GM19043 (cell line): ENCODE measurements around the gene SLC35A1.
"Not testable (repeated sequence)": the region's sequence is repeated elsewhere in the genome, so short reads cannot be mapped to it uniquely, and the experiment has no call there.

Experiments
- ATAC-seq: cut with Tn5 transposase; IDR thresholded peaks from one replicate; pipeline ENCODE4 v1.9.1; 2021; ENCODE audit warnings: low read depth; ENCODE audit not compliant: unreplicated experiment

Gene SLC35A1, protein sequence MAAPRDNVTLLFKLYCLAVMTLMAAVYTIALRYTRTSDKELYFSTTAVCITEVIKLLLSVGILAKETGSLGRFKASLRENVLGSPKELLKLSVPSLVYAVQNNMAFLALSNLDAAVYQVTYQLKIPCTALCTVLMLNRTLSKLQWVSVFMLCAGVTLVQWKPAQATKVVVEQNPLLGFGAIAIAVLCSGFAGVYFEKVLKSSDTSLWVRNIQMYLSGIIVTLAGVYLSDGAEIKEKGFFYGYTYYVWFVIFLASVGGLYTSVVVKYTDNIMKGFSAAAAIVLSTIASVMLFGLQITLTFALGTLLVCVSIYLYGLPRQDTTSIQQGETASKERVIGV

DNA sequence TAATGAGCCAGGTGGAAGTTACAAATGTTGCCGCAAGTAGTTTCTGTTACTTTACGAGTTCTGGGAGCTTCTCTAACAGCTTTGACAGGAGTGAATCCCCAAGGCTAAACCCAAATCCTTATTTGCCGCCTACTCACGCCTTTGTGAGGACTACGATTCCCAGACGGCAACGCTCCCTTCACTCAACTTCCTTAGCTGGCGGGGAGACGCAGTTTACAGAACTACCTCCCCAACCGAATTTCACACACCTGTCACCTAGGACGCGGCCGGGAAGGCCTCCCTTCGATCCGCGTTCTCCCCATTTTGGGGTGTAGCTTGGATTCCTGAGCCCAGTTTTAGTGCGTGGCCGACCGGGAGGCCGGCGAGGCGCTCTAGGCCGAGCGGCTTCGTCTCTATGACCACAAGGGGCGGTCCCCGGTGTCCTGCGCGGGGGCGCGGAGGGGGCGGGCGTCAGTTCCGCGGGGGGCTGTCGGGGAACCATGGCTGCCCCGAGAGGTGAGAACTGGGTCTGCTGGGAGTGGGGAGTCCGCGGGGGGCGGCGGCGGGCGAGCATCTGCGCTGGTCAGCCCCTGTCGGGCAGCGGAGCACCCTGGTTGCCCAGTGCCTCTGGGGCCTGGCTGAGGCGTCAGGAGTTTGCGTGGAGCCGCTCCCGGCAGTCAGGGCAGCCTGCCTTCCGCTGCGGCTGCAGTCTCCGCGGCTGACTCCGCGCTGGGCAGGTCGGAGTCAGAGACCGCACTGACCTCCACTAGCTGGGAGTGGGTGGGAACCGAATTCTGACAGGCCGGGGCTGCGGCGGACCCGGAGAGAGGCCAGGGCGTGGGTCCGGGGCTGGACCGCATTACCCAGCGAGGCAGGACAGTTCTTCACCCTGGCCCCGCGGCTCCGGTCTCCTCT lies at the start of gene SLC35A1:
SLC35A1 (plus strand) TSS at position 450 of the 894 bp plus-strand sequence; CDS start at position 480, 30 bp downstream.
- ATAC-seq = peak; percentile 93

DNA sequence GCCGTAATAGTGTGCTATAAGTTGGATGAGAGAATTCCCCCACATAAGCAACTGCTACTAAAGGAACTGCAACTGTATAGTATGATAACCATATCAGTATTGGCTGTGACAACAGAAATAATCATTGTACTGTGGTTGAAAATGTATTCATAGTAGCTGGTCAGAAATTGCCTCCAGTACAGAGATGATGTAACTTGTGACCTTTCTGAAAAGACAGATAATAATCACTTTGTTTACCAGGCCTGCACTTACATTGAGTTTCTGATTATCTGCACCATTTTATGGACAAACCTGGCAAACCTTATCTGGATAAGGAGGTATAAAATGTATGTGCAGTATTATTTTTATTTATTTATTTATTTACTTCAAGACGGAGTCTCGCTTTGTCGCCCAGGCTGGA lies 46.0 kb upstream of the SLC35A1 start:
- no peak for ATAC-seq

DNA sequence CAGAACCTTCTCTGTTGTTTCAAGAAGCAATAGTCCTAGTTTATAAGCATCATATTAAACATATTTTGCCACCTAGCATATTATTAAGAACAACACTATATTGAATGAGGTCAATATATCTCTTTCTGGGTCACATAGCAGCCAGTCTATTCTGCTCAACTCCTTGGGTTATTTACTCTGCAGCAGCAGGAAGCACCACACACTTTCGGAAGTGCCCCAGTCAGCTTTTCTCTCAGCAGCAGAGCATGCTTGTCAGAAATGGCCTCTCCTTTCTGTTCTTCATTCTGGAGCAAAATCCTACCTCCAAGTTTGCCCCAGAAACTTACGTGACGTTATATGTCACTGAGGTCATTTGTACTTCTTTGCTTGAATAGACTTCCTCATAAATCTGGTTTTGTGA lies 42.3 kb upstream of the SLC35A1 start:
- no peak for ATAC-seq

DNA sequence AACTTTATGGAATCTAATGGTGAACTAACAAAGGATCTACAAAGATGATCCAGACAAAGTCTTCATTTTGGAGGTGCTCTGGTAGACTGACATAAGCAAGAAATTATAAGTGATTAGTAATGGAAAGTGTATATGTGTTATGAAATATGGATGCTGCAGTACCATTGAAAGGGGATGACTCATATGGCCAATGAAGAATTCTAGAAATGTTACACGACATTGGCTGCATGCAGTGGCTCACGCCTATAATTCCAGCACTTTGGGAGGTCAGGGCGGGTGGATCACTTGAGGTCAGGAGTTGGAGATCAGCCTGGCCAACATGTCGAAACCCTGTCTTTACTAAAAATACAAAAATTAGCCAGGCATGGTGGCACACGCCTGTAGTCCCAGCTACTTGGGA lies 41.5 kb upstream of the SLC35A1 start:
- ATAC-seq = no peak

DNA sequence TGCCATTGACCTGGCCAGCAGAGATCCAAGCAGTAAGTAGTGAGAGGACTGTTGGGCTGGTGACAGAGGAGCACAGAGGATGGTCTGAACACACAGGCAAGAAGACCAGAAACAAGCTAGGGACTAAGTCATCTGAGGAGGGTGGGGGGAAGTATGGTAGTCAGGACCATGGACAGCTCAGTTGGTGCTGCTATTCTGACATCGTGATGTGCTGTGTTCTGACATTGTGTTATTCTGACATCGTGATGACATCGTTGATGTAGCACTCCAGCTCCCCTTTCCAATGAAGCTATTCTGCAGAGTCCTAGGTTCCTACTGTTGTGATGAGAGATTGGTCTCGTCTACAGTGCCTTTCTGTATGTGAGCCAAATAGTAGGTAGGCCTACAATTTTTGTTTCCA lies 36.3 kb upstream of the SLC35A1 start:
- ATAC-seq = no peak

DNA sequence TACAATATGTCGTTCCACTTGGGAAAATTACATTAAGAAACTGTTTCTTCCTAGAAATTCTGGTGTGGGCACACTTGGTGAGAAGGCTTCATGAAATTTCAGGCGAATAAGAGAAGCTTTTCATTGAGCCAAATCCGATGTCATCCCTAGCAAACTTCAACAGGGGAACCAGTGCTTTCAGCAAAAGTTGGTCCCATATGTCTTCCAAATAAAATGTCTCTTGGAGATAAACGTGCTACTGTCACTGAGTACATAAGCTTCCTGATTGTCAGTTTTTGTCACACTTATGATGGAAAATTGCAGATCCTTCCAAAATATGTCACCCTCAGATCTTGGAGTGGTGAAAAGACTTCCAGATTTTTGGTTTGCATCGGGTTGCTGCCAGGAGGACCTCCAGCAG lies 31.1 kb upstream of the SLC35A1 start:
- ATAC-seq = no peak

DNA sequence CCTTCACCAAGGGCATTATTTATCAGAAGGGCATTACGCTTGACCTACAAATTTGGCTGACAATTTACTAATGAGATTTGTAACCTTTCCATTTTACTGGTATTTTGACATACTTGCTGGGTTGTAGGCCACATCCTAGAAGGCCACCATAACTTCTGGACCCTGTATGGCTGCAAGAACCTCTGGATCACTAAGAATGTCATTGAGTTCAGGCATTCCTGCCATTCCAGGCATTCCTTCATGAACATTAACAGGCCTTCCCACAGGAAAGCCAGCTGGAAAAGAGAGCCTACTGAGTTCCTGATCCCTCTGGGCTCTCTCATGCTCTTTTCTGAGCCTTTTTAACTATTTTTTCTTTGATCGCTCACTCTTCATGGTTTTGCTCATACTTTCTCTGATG lies 28.4 kb upstream of the SLC35A1 start:
- ATAC-seq = no peak

DNA sequence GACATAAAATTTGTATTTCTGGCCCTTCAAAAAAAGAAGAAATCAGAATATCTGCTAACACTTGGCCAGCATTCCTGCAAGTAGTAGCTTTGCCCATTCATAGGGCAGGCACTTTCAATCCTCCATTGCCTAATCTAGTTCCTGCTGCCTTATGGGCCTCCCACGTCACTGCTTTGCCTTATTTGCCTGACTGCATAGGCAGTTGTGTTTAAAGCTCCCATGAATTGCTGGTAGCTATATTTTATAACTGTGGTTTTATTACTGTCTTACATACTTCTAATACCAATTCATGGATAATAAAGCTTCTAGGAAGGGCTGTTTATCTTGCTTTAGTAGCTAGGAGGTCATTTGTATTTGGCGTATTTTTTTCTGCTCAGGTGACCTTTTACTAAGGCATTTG lies 7.7 kb upstream of the SLC35A1 start:
- no peak for ATAC-seq

DNA sequence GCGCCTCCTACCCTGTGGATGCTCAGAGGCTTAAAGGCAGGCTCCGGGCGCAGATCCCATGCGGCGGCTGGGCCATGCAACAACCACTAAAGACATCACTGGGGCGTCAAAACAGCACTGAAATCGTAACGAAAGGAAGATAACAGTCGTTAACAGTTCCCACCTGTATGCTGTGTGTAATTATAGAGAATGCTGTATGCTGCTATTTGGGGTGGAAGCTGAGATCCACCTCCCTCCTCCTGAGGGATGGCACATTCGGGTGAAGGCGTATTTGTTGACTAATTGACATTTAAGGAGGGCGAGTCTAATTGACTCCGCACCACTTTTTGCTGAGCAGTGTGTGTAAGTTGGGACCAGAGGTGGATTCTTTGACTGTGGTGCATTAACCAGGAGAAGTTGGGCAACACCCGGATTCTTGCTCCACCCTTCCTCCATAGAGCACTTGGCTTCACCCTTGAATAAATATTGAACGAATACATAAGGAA lies 687 bp downstream of the SLC35A1 start:
- peak; percentile 53 for ATAC-seq

DNA sequence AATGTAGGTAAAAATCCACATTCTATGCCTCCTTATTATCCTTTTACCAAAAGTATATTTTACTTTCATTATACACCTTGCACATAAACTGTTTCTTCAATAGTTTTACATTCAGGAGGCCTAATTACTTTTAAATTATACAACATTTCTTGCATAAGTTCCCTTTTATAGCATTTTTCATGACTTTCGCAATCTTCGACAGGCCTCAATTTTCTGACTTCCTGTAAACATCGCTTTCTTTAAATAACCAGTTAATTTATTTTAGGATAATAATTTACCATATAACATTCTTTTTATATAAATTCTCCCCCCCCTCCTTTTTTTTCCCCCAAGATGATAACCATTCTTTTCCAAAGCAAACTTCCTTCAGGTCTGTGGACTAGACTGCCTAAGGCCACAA lies 9.2 kb downstream of the SLC35A1 start:
- ATAC-seq = no peak

DNA sequence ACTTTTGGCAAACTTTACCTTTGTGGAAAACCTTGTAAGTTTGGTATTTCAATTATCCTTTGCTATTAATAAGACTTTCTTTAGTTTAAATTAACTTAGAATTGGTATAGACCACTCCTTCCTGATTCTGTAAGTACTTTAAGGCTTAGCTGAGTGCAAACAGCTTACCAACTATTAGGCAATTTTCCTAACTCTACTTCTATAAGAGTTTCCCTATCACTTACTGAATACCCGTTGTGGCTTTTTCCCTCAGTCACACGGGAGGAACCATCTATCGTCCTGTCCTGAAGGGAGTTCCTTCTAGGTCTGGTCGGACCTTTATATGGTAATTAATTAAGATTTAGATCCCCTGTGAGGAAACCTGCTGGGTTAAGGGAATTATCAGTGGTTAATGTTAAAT lies 9.6 kb downstream of the SLC35A1 start:
- ATAC-seq = no peak

DNA sequence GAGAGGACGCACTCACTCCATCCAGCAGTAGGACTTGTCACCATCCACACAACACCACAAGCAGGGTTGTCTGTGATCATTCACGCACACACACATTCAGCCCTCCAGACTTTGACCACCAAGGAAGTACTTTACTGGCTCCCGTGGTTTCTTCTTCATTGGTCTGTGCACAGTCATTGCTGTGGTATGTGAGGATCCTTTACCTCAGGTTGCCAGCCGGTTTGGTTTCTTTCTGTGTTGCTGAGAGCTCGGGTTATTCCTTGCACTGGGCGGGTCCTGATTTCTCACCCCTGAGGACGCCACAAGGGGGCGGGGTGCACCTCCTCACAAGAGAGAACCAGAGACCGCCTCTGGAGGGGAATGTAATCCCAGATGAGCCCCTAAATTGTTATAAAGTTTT lies 11.2 kb downstream of the SLC35A1 start:
- no peak for ATAC-seq

DNA sequence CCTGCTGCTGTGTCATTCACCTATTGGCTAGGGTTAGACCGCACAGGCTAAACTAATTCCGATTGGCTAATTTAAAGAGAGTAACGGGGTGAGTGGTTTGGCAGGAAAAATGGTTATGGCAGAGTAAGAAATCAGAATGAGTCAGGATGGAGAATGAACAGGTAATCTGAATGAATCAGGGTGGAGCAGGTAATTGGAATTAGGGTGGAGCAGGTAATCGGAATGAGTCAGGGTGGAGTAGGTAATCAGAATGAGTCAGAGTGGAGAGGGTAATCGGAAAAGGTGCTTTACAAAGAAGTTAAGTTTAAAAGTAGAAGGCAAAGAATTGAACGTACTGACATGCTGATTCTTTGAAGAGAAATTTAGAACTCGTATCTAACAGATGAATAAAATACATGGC lies 11.7 kb downstream of the SLC35A1 start:
- ATAC-seq = no peak

DNA sequence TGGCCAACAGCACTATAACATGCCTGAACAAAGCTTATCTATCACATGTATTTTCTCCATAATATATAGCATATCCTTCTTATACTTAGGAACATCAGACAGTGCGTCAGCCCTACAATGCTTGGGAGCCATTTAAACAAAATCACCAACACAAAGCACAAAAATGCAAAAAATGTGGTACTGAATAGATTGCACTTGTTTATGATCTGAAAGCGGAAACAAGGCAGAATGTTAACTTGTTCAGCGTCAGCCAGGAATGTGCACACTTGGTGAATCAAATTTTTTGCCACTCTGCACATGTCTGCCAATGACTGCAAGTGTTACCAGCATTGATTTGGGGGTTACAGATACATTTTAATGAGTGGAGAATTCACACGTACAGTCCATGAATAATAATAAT lies 14.8 kb downstream of the SLC35A1 start:
- ATAC-seq = no peak

DNA sequence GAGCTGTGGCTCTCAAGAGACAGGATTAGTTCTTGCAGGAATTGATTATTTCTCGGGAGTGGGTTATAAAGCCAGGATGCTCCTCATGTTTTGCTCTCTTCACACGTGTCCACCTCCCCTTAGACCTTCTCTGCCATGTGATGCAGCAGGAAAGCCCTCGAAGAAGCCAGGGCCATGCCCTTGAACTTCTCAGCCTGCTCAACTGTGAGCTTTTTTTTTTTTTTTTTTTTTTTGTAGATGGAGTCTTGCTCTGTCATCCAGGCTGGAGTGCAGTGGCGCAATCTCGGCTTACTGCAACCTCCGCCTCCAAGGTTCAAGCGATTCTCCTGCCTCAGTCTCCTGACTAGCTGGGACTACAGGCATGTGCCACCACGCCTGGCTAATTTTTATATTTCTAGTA lies 16.6 kb downstream of the SLC35A1 start:
- ATAC-seq = not testable (repeated sequence)

DNA sequence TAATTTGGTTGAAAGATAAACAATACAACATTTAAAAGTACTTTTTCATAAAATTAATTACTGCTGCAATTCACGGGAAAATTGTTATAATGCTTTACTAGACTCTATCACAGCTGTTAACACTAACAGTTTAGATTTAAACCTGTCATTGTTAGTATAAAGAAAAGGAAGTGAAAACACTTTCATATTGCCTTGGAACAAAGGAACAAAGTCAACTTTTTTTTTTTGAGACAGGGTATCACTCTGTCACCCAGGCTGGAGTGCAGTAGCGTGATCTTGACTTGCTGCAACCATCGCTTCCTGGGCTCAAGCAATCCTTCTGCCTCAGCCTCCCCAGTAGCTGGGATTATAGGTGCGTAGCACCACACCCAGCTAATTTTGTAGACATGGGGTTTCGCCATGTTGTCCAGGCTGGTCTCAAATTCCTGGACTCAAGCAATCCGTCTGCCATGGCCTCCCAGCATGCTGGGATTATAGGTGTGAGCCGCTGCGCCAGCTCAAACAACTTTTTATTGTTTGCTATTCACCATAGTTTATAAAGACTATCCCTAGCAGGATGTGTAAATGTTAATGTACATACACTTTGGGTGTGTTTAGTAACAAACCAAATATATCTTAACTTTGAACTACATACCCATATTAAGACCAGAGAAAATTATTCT lies 22.1 kb downstream of the SLC35A1 start:
- ATAC-seq = peak; percentile 95

DNA sequence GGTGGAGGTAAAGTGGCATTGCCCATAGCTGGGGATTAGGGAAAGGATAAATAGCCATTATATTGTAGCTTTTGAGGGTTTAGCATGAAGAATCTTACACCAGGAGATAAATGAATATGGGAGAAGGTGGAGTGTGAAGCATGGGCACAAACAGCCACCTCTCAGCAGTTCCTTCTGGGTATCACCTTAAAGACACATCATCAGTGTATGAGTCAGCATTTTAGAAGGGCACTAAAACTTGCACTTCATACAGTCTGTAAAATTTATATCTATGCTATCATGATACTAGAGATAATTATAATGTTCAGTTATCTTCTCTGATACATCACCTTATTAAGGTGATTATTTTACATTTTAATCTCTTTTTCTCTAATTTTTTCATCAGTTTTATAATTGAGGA lies 25.3 kb downstream of the SLC35A1 start:
- no peak for ATAC-seq

DNA sequence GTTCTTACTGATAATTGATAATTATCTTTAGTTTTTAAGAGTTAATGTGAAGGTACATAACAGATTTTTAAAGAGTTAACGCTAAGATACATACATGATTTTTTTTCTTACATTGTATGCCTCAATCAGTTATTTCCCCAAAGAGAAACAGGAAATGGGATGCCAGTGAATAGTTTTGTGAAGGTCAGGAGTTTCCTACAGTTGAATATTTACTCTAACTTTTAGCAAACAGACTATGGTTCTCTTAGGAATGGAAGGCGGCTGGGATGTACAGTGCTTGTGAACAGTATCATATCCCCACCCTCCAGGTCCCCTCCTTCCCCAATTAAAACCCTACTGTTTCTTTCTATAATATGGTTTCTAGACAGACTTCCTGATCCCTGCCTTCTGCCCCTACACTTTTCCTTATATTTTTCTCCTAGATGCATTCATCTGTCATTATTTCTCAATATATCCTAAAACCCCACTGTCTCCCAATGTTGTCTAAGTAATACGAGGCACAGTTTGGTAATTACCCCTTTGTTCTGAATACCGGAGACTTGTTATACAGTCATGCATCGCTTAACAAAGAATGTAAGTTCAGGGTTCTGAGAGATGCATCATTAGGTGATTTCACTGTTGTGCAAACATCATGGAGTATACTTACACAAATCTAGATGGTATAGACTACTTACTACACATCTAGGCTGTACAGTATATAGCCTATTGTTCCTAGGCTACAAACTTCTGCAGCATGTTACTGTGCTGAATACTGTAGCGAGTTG lies 29.2 kb downstream of the SLC35A1 start:
- ATAC-seq = no peak

DNA sequence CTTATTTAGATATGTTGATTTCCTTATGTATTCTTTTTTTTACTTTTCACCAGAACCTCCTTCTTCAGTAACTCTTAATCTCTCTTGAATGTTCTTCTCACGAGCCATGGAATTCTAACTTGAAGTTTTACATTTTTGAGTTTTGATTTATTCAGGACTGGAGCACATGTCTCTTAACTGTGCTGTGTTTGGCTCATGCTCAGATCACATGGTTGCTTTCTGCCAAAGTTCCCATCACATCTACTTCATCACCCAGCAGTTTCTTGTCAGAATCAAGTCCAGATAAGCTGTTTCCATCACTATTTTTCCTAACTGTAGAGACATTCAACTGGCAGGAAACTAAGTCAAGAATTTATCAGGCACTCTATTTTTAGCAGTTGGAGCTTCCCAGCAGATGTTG lies 31.7 kb downstream of the SLC35A1 start:
- no peak for ATAC-seq

DNA sequence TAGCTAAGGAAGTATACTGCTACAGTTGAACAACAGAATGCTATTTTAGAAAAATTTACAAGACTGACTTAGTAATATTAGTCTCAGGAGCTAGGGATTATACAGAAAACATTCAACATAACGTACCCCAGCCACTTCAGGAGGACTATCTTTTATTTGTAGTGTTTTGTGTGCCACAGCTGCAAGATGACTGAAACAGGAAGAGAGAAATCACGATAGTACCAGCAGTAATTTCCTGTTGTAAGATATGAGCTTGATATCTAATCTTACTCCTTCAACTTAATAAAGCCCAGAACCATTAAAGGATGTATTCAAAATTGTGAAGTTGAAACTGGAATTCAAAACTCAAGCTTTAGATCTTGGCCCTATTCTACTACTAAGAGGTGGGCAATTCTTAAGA lies 42.1 kb downstream of the SLC35A1 start:
- ATAC-seq = no peak
